Stimulated activated CD8-positive, alpha-beta memory T cell treated with anti-CD3 and anti-CD28 coated beads, Interleukin-2, amount 100 ng/mL, for 48 hours (primary cell): Measurements from ENCODE around the gene TAX1BP1.
"Not testable (repeated sequence)": the region's sequence is repeated elsewhere in the genome, so short reads cannot be mapped to it uniquely, and the experiment has no call there.

Source experiments
- DNase-seq, 2 donors: peaks; one replicate each; pipeline ENCODE4 v3.0.0-alpha.2; 2020; ENCODE audit warnings: low read depth in 2 of 2

The TAX1BP1 gene

GRCh38 chr7:27739301-27739908, 557 bp upstream of the TAX1BP1 start:
- peak in 1 of 2 donors; percentile 2 for DNase-seq

- peak; percentile 80 to 82 for DNase-seq
Observed at GRCh38 chr7:27740449-27741086, 606 bp downstream of the TAX1BP1 start.

- not testable (repeated sequence) for DNase-seq
Observed at GRCh38 chr7:27742091-27742710, 2.2 kb downstream of the TAX1BP1 start.

GRCh38 chr7:27745064-27745583, 5.2 kb downstream of the TAX1BP1 start:
- no peak for DNase-seq

GRCh38 chr7:27746486-27746885, 6.5 kb downstream of the TAX1BP1 start:
- DNase-seq, result no peak

- no peak for DNase-seq
Observed at GRCh38 chr7:27746978-27747377, 7.0 kb downstream of the TAX1BP1 start.

GRCh38 chr7:27747589-27748368, 7.8 kb downstream of the TAX1BP1 start:
- DNase-seq, result no peak

GRCh38 chr7:27750316-27750715, 10.4 kb downstream of the TAX1BP1 start:
- no peak for DNase-seq

GRCh38 chr7:27751888-27752660, 12.1 kb downstream of the TAX1BP1 start:
- no peak for DNase-seq

- DNase-seq, result no peak
Observed at GRCh38 chr7:27753863-27754262, 13.9 kb downstream of the TAX1BP1 start.

GRCh38 chr7:27756298-27756697, 16.3 kb downstream of the TAX1BP1 start:
- DNase-seq, result no peak

GRCh38 chr7:27759491-27759890, 19.5 kb downstream of the TAX1BP1 start:
- no peak for DNase-seq

- no peak for DNase-seq
Observed at GRCh38 chr7:27762062-27762461, 22.1 kb downstream of the TAX1BP1 start.

GRCh38 chr7:27763983-27764508, 24.1 kb downstream of the TAX1BP1 start:
- no peak for DNase-seq

GRCh38 chr7:27765841-27766240, 25.9 kb downstream of the TAX1BP1 start:
- no peak for DNase-seq

- no peak for DNase-seq
Observed at GRCh38 chr7:27767374-27767773, 27.4 kb downstream of the TAX1BP1 start.

GRCh38 chr7:27771111-27771510, 31.1 kb downstream of the TAX1BP1 start:
- DNase-seq, result no peak

- DNase-seq, result no peak
Observed at GRCh38 chr7:27774717-27775328, 34.9 kb downstream of the TAX1BP1 start.

- no peak for DNase-seq
Observed at GRCh38 chr7:27775782-27776181, 35.8 kb downstream of the TAX1BP1 start.

GRCh38 chr7:27777662-27778061, 37.7 kb downstream of the TAX1BP1 start:
- no peak for DNase-seq

- DNase-seq, result no peak
Observed at GRCh38 chr7:27779873-27780272, 39.9 kb downstream of the TAX1BP1 start.
